Astrocyte of the hippocampus (primary cell): ENCODE data around the gene PAQR3.

Experiments
- DNase-seq: peaks from one replicate; pipeline ENCODE4 v3.0.0; 2011; ENCODE audit warnings: low read depth, low spot score

PAQR3 gene

DNA sequence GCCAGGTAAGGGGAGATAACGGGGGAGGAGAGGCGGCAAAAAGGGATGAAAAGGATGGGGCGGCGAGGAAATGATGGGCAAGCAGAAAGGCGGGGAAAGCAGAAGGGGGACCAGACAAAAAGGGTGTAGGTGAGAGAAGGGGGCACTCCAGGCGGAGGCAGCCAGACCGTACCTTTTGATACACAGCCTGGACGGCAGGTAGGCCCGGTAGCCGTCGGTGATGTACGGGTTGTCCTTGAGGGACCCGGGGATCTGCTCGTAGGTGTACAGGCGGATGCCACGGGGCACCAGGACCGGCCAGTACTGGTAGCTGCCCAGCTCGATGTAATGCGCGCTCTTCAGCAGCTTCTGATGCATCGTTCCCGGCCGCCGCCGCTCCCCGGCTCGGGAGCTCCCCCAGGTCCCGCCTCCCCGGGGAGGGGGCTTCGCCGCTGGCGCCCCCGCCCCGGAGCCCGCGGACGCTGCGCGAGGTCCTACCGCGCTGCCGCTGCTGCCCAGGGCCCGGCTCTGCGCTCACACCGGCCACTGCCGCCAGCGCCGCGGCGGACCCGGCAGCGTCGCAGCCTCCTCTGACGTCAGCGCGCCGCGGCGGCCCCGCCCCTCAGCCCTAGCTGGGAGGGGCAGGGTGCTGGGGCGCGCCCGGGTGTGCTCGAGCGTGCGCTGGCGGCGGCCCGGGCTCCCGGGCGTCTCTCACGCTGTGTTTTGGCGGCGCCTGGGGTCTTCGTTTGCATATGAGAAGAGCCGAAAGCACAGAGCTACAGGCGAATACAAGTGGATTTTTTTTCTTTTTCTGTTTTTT lies at the start of gene PAQR3:
Gene PAQR3 (minus strand): TSS at position 571 of the 799 bp plus-strand sequence. CDS start 214 bp downstream, at position 357.
- peak; percentile 96 for DNase-seq

DNA sequence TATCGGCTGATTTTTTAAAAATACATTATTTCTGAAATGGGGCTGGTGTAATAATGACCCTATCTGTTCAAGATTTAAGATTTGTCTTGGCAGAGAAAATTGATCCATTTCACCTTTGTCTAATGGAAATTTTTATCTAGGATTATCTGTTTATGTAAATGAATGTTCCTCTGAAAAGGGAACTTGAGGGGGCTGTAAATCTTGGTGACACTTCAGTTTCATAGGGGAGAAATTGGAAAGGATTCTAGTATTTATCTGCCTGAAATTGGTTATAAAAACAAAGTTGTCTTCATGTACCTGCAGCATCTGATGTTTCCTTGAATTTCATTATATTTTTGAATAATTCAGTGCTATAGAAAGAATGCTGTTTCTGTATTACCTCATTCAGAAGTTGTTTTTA lies 48.4 kb upstream of the PAQR3 start:
- no peak for DNase-seq

DNA sequence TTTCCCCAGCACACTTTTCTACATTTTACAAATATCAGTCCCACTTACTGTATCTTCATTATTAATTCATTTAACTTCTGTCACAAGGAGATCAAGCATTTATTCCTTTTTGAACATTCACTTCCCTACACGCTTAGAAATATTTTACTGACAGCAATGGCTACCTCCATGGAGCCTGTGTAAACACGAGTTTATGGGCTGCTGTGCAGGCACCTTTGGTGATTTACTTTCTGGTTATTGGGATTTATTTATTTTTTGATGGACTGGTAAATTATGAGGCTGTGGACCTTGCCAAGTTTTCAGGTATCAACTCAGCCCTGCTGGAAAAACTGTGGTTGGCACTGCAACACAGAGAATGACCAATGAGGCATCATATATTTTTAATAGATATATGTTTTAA lies 45.4 kb upstream of the PAQR3 start:
- DNase-seq = no peak

GRCh38 chr4:78975865-78976264 lies 36.6 kb upstream of the PAQR3 start:
- no peak for DNase-seq

DNA sequence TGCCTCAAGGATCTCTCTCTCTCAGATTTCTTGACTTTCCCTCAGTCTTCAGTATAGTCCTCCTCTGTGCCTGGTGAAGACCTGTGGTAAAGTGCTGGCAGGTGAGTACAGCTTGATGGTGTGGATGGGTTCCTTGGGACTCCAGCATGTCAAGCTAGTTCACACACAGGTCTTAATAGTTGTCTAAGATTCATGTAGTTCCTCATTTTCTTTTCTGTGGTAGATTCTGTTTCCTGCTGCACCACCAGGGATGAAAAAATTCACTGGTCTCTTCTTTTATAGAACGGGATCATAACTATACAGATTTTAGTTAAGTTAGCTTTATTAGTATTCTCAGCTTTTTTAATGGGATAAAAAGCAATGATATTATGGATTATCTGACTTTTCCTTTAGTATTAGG lies 32.5 kb upstream of the PAQR3 start:
- DNase-seq = no peak

GRCh38 chr4:78971326-78971725 lies 32.1 kb upstream of the PAQR3 start:
- no peak for DNase-seq

DNA sequence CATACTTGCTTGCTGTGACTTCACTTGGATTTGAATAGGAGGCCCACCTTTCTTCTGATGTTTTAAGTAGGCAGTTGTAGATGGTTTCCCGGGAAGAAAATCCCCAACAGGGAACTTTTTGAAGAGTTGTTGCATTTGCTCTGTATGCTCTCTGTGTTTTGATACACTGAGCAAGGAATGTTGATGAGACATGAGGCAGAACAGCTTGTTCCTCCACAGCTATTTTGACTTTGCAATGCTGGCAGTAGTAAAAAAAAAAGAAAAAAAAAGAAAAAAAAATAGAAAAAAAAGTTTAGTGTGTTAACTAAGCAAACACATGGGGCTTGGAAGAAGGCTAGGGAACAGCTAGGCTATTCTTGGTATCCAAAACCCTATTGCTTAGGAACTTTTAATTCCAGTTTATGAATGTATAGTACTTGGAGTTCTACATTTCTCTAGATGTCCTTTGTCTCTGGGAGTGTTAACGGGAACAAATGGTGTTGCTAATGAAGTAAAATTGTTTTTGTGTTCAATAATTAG lies 23.4 kb upstream of the PAQR3 start:
- DNase-seq = peak; percentile 36

- DNase-seq = no peak
Measured at GRCh38 chr4:78960926-78961325, 21.7 kb upstream of the PAQR3 start.

GRCh38 chr4:78956975-78957374 lies 17.7 kb upstream of the PAQR3 start:
- no peak for DNase-seq

GRCh38 chr4:78953769-78954666 lies 14.8 kb upstream of the PAQR3 start:
- DNase-seq = peak; percentile 49

GRCh38 chr4:78953231-78953630 lies 14.0 kb upstream of the PAQR3 start:
- DNase-seq = no peak

GRCh38 chr4:78951862-78952472 lies 12.7 kb upstream of the PAQR3 start:
- peak; percentile 64 for DNase-seq

GRCh38 chr4:78949735-78950134 lies 10.5 kb upstream of the PAQR3 start:
- no peak for DNase-seq

- peak; percentile 15 for DNase-seq
Measured at GRCh38 chr4:78945651-78946179, 6.5 kb upstream of the PAQR3 start.

- DNase-seq = no peak
Measured at GRCh38 chr4:78944381-78944780, 5.1 kb upstream of the PAQR3 start.

- no peak for DNase-seq
Measured at GRCh38 chr4:78940752-78941151, 1.5 kb upstream of the PAQR3 start.

DNA sequence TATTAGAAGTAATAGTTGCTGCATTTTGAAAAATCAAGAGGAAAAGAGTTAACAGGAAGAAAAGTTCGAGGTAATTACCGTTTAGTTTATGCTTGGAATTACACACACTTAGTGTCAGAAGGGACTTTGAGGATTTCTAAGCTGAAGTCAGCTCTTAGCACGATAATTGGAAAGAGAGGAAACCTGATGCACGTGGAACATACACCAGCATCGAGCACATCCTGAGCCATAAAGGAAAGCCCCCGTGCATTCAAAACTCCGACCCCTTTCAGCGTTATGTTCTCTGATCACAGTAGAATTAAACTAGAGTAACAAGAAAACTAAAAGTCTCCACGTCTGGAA lies 400 bp upstream of the PAQR3 start:
- no peak for DNase-seq

- DNase-seq = peak; percentile 18
Measured at GRCh38 chr4:78938474-78938867, 767 bp downstream of the PAQR3 start.

- peak; percentile 17 for DNase-seq
Measured at GRCh38 chr4:78937837-78938236, 1.4 kb downstream of the PAQR3 start.

DNA sequence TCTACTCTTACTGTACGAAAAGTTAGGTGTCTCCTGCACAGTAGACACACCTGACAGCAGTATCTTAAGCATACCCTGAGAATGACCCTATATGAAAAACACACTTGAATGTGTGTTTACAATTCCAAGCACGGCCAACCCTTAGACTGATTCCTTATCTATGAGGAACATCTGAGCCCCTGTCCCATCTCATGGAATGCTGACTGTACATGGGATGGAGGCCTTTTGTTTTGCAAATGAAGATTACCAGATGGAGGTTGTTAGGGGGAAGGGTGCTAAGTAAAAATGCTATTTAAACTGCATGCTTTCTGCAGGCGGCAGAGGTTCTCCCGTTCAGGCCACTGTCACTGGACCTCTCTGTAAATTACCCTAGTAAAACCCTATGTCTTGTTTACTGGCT lies 2.2 kb downstream of the PAQR3 start:
- no peak for DNase-seq

DNA sequence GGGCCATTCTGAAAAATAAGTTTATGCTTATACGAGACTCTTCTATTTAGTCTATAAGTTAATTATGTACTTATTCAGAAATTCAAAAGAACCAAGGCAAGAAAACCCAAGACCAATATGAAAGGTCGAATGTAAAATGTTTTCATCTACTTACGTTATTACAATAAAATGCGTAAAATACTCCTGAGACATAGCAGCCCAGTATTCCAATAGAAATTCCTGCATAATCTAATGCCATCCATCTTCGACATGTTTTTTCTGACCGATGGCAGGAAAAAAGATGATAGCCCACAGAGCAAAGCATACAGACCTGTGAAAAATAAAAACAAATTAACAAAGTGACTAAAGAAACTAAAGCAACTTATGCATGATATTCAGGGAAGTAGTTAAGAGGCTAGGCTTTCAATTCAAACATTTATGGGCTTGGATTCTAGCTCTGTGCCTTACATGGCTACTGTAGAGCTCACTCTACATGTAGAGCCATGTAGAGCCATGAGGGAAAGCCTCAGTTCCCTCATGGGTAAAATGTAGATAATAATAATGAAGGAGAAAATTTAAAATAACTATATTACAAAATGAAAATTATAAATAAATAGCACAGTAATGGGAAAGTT lies 9.1 kb downstream of the PAQR3 start:
- DNase-seq = no peak
